ENCODE measurements around the gene P3H2.

The P3H2 gene

DNA sequence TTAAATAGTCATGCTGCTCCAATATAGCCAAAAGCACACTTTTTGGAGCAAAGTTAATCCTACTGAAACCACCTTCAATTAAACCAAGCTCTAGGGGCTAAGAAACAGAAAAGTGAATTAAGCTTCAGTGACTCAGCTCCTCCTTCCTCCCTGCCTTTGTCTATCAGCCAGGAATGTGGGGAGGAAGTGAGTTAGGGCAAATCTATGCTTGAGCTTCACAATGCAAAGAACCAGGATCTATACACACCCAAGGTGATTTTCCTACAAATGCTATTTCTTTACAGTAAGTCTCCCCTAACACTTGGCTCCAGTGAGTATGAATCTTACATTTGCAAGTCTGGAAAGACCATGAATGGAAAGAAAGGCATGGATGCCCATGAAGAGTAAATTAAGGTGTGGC, 212.1 kb downstream of the P3H2 start:
- Mint-ChIP-seq H3K9me3 (peaks cover 0 to 1% of the 10 kb centered on the region in 2 donors), H3K4me3 (no peak overlapping the region), H3K36me3 (no peaks in the 10 kb centered on the region), H3K4me1 (no peaks in the 10 kb centered on the region), H3K27ac (no peak overlapping the region), H3K27me3 (no peaks in the 10 kb centered on the region)
- ATAC-seq (replicated peaks) (no peak), DNase-seq (no peak)

DNA sequence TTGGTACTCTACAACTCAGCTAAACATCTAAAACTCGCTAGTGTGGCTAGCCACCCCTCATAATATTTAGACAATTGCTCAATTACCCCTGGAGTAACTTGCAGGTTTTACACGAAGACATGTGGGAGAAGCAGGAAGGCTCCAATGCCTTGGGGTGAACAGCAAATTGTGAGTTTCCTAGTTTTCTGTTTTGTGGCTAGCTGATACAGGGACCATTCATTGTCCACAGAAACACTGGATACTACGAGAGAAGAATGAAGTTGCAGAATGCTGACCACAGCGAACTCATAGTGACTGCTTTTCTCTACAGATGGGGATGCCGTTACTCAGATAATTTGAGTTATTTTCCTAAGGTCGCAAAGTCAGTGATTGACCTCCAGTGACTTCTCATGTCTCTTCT, 212.9 kb downstream of the P3H2 start:
- DNase-seq = no peak
- Mint-ChIP-seq H3K4me3 (no peak overlapping the region), H3K9me3 (peaks cover 0 to 1% of the 10 kb centered on the region in 2 donors), H3K4me1 (no peaks in the 10 kb centered on the region), H3K27me3 (no peaks in the 10 kb centered on the region), H3K36me3 (no peaks in the 10 kb centered on the region), H3K27ac (no peak overlapping the region)
- no peak for ATAC-seq (replicated peaks)

Measured in stimulated activated naive B cell treated with anti-CD40 and anti-IgM and Interleukin-4, amounts not matched to agents 10 μg/mL and 1 μg/mL and 100 μg/mL, for 72 hours (primary cell).